Right lobe of liver (tissue), 4 donors: ENCODE measurements around the gene PTBP2.

Source experiments
- CTCF ChIP-seq, 4 donors: fragments of 200-600 bp in 3 of 4; fragments of 450-650 bp in 1 of 4; IDR thresholded peaks; one replicate each; pipeline versions ENCODE4 v1.5.1 to v1.8.0; 2016 to 2022; ENCODE audit warnings: antibody characterized with exemption in 4 of 4, mild to moderate bottlenecking in 2 of 4
- POLR2A ChIP-seq: fragments of 450-650 bp; IDR thresholded peaks from one replicate; pipeline ENCODE4 v1.6.1; 2017; ENCODE audit warnings: antibody characterized with exemption, mild to moderate bottlenecking
- donor health status: DM: no; HTN: no; CAD: no.
- donor health status: DM: no; HTN: no; CAD: no.
- donor health status: DM: no; HTN: yes; CAD: no.

GRCh38 chr1:96763514-96763913 lies 41.9 kb downstream of the PTBP2 start:
- TF ChIP-seq CTCF (IDR thresholded peaks at IDR 0.05) (no peak), POLR2A (no peak)
